NCI-H2107 treated with DMSO at 0.1 percent for 48 hours (cell line): ENCODE results near the gene HMGN3.
A peak's percentile ranks its signal among the peaks of the same experiment; 100 is the strongest.

Experiments
- DNase-seq: peaks from one replicate; lab custom pipeline; 2025; ENCODE audit not compliant: unreplicated experiment; lab: John Stamatoyannopoulos, UW

HMGN3 gene

DNA sequence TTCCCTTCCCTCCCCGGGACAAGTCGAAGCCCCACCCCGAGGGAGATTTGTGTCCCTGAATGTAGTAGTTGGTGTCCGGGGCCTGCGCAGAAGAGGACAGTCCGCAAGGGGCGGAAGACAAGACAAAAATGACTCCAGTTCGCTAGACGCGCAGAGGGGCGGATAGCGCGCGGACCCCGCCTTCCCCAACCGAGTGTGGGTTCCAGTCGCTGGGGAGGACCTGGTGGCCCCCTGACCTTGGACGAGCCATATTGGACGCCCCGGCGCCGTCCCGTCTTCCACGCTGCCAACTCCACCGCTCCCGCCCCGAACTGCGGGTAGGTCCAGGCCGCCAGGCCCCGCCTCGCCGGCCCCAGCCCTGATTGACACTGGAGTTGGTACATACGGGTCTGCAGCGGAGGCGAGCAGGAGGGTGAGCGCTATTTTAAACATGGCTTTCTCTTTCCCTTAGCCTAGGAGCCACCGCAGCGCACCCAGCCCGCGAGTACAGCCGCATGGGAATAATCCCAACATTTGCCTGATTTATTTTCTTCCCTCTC is 802 bp downstream of the HMGN3 start:
- DNase-seq = peak; percentile 84

DNA sequence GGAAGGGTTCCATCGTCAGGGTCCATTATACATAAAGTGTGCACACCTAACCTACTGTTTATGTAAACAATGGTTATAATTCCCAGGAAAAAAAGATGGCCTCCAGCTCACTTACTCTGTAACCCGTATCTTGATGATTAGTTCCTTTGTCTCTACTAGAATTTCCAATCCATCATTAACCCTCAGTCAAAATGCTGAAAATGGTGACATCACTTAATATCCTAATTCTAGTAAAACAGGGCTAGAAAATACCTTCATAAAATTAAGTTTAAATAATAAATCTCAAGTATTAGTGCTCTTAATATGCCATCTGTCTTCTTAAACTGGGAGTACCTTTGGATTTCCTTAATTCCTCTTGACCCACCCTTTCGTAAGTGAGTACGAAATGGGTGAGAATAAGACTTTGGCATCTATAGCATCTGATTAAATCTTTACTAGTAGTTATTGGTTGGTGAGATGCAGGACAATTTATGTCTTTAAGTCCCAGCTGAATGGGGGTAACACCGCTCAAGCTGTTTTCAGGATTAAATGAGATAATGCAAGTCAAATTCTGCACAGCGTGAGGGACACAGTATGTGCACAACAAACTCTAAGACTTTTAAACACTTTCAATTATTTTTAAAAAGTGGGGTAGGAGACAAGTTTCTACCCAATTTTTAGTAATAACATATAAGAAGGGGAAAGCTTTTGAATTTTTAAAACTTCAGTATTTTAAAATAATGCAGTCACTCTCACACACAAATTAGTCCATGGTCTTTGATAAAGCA is 1.6 kb downstream of the HMGN3 start:
- DNase-seq = no peak

DNA sequence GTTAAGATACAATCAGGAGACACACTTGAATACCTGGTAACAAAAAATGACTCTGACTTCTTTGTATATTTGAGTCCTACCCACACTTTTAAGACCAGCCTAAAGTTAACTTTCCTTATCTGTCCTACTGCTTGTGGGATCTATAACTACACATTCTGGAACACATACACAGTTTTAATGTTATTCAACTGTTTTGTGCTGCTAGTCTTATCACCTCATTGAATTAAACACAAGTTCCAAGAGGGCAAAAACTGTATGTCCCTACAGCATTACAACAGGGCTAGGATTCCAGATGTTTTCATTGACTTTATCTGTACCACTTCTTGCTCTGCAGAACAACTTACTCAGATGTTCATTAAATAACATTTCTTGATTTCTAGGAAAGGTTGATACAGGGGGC is 2.8 kb downstream of the HMGN3 start:
- no peak for DNase-seq

DNA sequence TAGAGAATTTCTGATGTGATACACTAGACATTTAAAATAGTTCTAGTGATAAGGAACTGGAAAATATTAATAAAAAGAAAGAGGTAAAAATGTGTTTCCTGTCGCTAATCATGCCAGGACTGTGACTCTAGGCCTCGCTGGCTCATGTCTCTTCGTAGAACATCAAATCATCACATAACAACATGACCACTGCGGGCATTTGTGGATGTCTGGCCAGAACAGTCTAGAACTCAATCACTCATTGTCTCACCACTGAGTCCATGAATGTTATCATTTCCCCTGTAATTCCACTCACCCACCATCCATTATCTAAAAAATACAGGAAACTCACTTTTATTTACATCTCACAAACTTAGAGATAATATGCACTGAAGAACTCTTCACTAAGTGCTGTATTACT is 3.4 kb downstream of the HMGN3 start:
- no peak for DNase-seq

DNA sequence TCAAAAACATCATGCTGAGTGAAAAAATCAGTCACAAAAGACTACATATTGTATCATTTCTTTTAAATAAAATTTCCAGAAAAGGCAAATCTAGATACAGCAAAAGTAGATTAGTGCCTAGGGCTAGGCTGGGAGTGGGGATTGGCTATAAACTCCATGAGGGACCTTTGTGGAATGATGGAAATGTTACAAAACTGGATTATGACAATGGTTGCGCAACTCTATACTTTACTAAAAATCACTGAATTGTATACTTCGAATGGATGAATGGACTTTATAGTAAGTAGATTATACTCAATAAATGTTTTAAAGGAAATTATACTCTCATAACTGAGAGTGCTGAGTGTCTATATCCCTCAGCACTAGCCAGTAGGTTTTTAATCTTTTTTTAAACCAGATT is 4.3 kb downstream of the HMGN3 start:
- no peak for DNase-seq

DNA sequence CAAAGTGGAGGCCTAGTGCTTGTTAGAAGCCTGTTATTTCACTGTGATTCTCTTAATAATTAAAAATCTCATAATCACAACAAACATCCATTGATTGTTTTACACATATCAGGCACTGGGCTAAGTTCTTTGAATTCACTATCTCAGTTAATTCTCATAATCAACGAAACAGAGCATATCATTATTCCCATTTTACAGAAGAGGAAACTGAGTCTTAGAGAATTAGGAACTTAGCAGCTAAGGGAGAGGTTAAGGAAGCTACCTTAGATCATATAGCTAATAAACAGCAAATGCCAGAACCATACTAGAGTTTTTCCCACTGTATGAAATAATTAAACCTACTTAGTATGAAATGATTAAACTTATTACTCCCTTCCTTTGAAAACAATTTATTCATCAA is 7.0 kb downstream of the HMGN3 start:
- no peak for DNase-seq

DNA sequence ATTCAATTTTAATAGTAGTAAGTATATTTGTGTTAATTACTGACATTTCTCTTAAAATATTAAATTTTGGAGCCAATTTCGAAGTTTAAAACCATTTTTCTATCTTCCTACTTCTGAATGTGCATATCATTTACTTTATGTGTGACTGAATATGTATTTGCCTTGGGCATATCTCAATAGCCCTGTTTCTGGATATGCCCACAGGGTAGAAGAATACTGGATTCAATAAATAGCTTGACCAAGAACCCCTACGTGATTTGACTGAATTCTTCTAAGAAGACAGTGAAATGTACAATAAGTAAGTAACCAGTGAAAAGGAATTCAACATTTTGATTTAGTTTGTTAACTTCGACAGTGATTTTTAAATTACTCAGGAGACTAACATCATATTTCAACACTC is 7.8 kb downstream of the HMGN3 start:
- DNase-seq = no peak

DNA sequence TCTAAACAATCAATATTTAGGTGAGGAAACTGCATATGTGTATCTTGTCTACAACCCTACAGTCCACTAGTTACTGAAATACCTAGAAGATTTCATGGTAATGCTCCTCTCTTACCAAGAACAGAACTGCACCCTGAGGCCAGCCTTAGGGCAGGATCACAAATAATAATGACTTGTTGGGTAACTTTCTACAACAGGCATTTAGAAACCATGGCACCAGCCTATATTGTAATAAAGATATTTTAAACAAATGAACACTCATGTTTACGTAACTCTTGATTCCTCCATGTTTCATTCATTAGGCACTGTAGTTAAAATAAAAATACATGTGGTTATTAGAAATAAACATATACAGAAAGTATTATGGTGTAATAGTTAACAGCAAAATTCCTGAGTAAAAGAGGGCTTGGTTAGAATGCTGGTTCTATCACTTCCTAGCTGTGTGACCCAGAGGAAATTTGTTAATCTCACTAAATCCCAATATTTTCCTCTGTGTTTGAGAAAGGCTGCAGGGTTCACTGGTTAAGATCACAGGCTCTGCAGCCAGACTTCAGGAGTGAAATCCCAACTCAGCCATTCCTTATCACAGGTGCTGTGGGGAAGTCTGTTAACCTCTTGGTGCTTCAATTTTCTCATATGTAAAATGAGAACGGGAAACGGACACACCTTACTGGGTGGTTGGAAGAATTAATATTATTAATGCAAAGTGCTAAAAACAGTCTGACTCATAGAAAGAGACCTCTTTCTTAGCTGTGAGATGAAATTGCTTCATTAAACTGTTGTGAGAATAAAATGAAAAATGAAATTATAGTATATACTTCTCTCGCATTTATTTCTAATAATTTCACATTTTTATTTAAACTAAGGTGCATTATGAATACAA is 8.5 kb downstream of the HMGN3 start:
- DNase-seq = no peak

DNA sequence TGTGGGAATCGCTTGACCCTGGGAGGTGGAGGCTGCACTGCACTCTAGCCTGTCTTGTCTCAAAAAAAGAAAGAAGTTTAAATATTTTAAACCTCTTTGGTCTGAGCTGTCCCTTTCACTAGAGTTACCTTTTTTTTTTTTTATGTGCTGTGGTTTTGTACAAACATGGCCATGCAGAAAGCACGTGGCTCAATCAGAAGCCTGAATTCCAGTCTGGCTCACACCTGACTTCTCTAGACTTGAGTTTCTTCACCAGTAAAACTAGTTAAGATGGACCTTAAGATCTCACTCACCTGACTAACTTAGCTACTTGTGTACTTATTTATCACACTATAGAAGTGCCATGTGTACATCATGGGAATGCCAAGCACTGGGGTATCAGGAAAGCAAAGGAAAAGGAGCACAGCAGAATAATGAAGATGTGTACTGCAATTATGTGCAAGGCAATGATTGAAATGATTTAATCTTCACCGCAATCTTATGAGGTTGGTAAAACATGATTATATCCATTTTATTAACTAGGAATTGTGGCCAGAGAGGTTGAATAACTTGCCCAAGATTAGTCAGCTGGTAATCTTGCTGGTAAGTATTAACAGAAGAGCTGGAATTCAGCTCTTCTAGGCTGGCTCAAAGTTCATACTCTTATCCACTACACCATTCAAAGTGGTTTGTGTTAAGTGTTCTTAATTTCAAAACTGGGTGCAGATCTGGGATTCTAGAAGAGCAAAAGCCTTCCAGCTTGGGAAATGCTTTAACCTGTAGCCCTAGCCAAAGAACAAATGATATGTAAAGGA is 10.7 kb downstream of the HMGN3 start:
- no peak for DNase-seq

DNA sequence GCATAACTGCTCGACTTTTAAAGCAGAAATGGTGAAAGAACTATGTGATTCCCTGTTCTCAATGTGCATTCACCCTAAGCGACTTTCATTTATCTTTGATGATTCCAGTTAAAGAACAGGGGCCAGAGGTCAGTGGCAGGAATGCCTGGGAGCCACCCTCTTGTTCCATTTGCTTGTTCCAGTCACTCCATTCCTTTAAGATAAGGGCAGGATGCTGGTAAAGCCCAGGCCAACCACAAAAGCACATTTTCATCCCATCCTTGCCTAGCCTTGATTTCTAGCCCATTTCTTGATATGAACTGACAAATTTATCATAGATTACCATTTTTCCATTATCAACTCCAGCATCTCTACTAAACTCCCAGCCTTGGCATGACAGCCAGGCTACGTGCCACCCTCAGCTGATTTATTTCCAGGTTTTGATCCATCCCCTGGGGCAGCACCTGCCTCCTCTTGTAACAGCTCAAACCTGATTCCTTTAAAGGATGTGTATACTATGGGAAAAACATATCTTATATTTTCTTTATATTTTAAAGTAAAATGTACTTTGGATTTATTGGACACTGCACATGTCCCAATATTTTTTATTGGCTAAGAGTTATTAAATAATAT is 19.2 kb downstream of the HMGN3 start:
- DNase-seq = no peak

DNA sequence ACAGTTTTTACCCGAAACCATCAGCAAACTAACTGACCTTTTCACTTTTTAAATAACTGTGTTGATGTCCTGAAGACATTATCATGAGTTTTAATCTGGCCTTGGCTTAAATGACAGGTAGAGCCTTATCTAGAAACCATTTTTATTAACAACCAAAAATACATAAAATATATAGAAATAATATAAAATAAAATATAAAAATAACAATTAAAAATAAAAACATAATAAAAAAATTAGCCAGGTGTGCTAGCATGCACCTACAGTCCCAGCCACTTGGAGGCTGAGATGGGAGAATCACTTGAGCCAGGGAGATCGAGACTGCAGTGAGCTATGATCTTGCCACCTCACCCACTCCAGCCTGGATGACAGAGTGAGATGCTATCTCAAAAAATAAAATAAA is 21.6 kb downstream of the HMGN3 start:
- no peak for DNase-seq

DNA sequence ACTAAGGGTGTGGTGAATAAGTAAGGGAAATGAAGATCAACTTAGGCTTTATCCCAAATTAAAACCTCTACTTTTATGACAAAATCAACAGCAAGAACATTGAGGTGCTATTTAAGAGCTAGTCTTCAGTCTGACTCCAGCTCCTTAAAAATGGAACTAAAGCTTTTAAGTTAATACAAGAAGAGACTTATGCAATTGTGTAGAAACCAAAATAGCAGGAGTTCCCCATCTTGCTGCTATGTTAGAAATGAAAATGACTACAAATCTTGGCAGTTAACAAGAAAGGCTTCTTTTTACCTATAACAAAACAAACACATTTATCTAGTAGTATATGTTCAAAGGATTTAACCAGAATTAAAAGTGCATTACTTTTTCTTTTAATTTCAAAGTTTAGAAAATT is 25.7 kb downstream of the HMGN3 start:
- no peak for DNase-seq

DNA sequence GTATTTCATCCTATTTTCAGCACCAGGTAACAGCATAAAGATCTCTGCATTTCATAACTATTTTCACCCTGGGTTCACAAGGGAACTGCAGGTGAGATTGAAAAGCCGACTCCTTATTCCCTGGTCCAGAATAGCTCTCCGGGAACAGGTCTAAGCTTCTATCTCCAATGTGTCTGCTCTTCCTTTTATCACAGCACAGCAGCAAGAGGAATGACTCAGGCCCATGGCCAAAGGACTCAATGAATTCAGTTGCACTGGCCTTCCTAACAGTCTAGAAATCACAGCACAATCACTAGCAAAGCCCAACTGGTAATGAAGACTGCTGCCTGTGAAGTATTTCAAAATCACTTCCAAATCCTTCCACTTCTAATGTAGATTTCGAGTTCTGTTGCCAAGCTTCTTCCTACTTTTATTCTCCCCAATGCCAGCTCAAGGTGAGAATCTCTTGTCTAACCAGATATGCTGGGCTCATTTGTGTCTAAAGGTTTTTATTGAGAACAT is 30.7 kb downstream of the HMGN3 start:
- DNase-seq = no peak

DNA sequence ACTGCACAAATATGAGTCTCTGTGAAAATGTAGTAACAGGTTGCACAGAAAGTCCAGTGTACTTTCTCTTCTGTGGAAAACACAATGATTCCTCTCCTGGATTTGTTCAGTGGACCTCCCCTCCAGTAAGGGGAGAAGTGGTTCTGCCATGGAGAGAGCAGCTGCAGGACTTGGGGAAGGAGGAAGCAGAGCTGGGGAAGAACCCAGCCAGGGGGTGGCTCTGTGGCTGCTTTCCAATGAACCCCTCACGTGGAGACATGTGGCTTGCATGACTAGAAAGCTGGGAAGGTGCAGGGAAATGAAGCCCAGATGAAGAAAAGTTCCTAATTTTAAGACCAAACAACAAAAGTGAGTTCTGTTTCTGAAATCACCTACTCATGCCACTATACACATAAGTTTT is 31.9 kb downstream of the HMGN3 start:
- no peak for DNase-seq

DNA sequence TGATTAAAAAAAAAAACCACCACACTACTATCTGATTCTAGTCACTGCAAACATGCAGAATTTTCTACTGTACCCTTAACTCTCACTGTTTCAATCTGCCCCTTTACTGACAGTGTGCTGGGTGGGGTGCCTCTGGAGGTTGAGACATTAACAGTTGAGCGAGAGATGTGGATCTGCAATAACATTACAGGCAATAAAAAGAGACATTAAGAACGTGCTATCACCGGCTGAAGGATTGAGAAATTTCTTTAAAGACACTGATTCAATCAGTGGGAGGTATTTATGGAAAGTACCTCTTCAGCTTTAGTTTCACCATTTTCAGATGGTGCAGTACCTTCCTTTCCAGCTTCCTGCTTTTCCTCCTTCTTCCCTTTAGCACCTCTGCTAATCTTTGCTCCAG is 32.5 kb downstream of the HMGN3 start:
- no peak for DNase-seq

DNA sequence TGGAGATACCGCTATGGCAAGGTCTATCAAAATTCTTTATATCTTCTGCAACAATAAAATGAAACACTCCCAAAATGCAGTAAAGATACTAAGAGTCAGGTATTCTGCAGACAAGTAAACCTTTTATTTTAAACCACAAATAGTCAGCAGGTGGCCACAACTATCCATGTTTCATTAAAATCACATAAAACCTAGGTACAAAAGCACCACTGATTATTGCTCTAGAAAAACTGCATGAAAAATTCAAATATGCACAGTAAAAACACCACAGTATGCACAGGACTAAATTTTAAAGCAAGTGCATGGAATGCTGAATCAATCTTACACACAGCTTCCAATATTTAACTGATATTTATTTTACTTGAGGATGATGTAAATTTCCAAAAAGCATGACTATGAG is 33.3 kb downstream of the HMGN3 start:
- DNase-seq = no peak

DNA sequence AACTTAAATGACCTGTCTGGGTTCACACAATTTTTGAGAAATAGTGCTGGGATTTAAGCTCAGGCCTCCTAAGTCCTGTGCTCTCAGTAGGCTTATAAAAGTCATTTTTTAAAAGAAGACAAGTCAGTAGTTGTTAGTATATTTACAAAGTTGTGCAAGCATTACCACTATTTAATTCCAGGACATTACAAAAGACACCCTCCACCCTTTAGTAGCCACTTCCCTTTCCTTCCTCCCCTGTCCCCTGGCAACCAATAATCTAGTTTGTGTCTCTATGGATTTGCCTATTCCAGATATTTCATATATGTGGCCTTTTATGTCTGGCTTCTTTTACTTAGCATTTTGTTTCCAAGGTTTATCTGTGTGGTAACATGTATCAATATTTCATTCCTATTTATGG is 37.6 kb downstream of the HMGN3 start:
- no peak for DNase-seq

DNA sequence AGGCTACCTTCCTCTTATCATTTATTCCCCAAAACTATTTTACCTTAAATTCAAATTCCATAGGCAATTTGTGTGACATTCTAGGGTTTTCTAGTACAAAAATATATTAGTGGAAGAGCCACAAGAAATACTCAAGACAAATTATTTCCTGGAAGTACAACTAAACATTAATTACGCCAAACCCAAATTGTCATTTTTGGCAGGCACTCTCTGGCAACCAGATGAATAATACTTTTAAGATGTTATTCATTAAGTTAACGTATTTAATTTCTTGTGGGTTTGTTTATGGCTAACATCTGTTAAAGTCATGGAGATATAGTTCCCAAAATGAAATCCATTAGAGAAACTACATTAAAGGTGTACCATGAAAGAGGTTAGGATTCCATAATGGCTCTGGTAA is 40.5 kb downstream of the HMGN3 start:
- no peak for DNase-seq

DNA sequence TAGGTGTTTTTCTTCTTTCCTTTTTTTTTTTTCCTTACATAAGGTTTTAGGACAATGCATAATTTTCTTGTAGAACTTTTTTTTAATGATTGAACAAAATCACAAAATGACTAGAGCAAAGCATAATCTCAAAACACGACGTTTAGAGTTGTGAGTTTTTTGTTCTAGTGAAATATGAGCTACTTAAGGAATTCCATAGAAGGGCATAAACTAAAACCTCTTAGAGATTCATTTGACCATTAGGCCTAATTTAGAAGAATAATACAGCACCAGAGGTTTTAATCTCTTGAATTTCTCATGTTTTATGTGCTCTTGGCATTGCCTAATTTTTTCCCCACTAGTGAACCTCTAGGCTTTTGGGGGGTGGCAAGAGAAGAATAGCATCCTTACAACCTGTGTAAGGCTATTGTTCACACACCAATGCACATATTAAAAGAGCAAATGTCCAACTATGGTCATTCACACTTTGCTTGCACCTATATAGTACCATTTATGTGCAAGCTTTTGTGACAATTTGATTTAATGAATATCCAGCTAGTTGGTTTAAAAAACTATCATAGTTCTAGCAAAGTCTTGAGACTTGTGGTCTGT is 44.6 kb downstream of the HMGN3 start:
- no peak for DNase-seq

DNA sequence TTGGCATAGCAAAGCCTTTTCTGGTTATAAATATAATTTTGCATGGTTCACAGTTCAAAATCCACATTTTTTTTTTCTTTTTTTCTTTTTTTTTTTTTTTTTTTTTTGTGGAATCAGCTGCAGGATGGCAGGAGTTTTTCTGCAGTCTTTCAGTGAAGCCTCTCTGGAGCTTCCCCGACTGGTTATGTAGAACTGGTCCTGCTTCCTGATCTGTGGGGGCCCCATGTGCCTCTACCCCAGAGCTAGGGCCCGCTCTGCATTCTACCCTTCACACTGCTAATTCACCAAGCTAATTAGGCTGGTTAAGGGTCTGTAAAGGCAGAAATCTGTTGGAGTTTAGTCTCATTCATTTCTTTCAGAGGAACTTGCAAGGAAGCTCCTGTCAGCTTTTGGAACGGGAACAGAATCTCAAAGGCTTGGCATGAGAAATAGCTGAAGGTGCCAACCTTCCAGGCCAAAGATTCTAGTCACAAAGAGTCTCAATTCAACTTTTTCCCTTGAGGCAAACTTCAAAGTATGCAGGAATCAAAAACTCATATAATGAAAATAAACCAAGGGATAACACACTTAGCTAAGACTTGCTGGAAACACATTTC is 45.5 kb downstream of the HMGN3 start:
- no peak for DNase-seq
